ENCODE measurements around the gene ITPK1. TPM values are rescaled to one million over a fixed set of nuclear protein-coding genes. Genes with fewer than 3 reads are reported as not detected.

ITPK1 gene
- total and polyA plus RNA-seq, 2 donors (not counting 3 experiments of a cell fraction or from before 2014, with no cell fraction given): 39.6 to 51.8 TPM

DNA sequence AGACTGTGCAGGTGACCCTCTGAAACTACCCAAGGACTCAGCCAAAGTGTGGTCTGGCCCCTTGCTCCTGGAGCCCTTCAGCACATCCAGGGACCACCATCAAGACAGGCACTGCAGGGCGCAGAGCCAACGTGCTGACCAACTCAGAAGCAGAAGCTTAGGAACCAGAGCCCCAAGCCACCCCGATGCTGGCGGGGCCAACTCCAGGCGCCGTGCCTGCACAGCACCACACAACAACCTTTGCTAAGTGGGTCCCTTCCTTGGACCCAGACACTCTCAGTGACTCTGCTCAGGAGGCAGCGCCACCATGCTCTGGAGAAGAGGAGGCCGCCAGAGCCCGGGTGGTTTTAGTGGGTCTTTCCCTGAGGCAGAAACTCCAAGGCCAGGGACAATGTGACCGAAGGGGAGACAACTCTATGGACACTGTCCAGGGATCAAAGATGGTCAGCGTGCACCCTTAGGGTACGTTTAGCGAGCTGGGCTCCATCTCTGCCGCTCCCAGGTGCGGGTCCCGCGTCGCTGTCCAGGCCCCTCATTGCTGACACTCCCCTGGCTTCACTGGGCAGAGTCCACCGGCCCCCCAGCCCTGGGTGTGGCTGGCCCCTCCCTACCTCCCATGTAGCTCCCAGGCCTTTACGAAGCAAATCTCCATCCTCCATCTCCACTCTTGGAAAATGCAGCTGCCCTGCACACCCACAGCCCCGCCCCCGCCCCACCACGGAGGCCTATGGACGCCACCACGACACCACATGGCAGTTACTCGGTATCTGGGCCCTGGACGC, 176.6 kb downstream of the ITPK1 start:
- CTCF ChIA-PET: no interaction called here
- Histone ChIP-seq H3K27ac (ENCODE audit: insufficient read depth, low read depth, low read length) (no peak overlapping the region), H3K9me3 (replicated peaks; ENCODE audit: control insufficient read depth, insufficient read depth, low read length) (no peaks in the 10 kb centered on the region), H2AFZ (ENCODE audit: low read depth, low read length) (no peak overlapping the region), H3K27me3 (ENCODE audit: control insufficient read depth in 2 of 2, insufficient read depth in 2 of 2, low read length in 2 of 2) (no peaks in the 10 kb centered on the region), H3K79me2 (ENCODE audit: control insufficient read depth, insufficient read depth, low read length) (no peaks in the 10 kb centered on the region), H3K9me1 (replicated peaks; ENCODE audit: control insufficient read depth, extremely low read depth, insufficient read depth, low read length) (no peaks in the 10 kb centered on the region), H3K4me3 (replicated peaks in 1 of 3; ENCODE audit: insufficient read depth in 1 of 3, low read depth in 1 of 3, low read length in 3 of 3) (no peak overlapping the region), H3K4me2 (ENCODE audit: insufficient read depth, low read length) (no peak overlapping the region), H3K9ac (replicated peaks; ENCODE audit: extremely low read depth, insufficient read depth, low read length) (no peak overlapping the region), H3K36me3 (ENCODE audit: control insufficient read depth in 2 of 2, extremely low read depth in 1 of 2, insufficient read depth in 2 of 2, low read length in 2 of 2) (no peaks in the 10 kb centered on the region), H4K20me1 (replicated peaks; ENCODE audit: control insufficient read depth, extremely low read depth, insufficient read depth, low read length) (no peaks in the 10 kb centered on the region), H3K4me1 (ENCODE audit: control insufficient read depth, extremely low read depth, insufficient read depth, low read length) (no peaks in the 10 kb centered on the region)
- intact Hi-C loops (cut with micrococcal nuclease) (no loop called here), dilution Hi-C loops (cut with MboI; ENCODE audit: extremely low pct_ligation_motif_present, low sequenced_read_pairs) (no loop called here)
- FAIRE-seq (no peak), DNase-seq (ENCODE audit: low read depth, low spot score) (no peak)
- POLR2A ChIA-PET: no interaction called here
- BruUV-seq (replicated peaks): no TSS peak
- TF ChIP-seq EZH2 (IDR thresholded peaks at IDR 0.05; ENCODE audit: borderline replicate concordance, low read depth, low read length, severe bottlenecking): no peak
- TF ChIP-seq POLR2AphosphoS5 (IDR thresholded peaks at IDR 0.05; ENCODE audit: insufficient read depth, low read depth, low read length): no peak
- TF ChIP-seq MAX (IDR thresholded peaks at IDR 0.05; ENCODE audit: insufficient read depth, insufficient read length): no peak
- no peak for TF ChIP-seq JUN (IDR thresholded peaks at IDR 0.05; ENCODE audit: borderline replicate concordance, insufficient read depth, insufficient read length, low read depth)
- no peak for TF ChIP-seq CTCF (IDR thresholded peaks at IDR 0.05; ENCODE audit: extremely low read depth in 1 of 2, insufficient read depth in 1 of 2, low read depth in 1 of 2, low read length in 2 of 2)
- TF ChIP-seq POLR2A (IDR thresholded peaks at IDR 0.05; ENCODE audit: low read depth, low read length): no peak
- no peak for TF ChIP-seq MYC (IDR thresholded peaks at IDR 0.05; ENCODE audit: low read depth, low read length)
- TF ChIP-seq GATA2 (IDR thresholded peaks at IDR 0.05; ENCODE audit: insufficient read depth, insufficient read length, low read depth, low read length): no peak
- no peak for TF ChIP-seq FOS (IDR thresholded peaks at IDR 0.05; ENCODE audit: borderline replicate concordance, insufficient read depth, low read length)
